ENCODE results near the gene LDB2.

LDB2 gene

GRCh38 chr4:16843831-16844508, 54.5 kb downstream of the LDB2 start:
- no peak for DNase-seq (ENCODE audit: low read depth)

DNA sequence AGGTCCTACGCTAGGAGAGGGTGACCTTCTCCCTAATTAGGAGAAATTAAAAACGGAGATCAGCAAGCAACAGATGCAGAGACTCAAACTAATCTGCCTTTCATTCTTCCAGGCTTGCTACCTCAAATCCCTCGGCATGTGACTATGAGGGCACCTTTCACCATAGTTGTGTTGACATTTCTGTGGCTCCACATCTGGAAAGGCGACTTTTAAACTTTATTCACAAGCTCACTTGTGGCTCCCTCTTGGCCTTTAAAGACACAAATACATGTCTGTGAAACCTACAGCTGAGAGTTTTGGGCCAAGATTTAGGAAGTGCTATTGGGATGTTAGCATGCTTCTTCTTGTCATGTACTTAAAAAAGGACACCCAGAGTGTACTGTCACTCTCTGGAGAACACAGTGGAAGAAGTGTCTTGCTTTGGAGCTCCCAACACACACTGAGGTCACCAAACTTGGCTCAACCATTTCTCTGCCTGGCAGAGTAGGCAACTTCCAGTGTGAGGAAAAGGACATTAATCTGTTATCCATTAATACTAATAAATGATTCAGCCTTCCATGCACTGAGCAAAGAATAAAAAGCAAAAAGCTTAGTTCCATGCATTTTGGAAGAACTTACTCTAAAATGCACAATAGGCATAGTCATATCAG, 60.1 kb downstream of the LDB2 start:
- no peak for DNase-seq (ENCODE audit: low read depth)

GRCh38 chr4:16837475-16837874, 61.0 kb downstream of the LDB2 start:
- no peak for DNase-seq (ENCODE audit: low read depth)

- DNase-seq (ENCODE audit: low read depth): no peak
Measured at GRCh38 chr4:16836324-16836723, 62.1 kb downstream of the LDB2 start.

- DNase-seq (ENCODE audit: low read depth): no peak
Measured at GRCh38 chr4:16835597-16836247, 62.7 kb downstream of the LDB2 start.

DNA sequence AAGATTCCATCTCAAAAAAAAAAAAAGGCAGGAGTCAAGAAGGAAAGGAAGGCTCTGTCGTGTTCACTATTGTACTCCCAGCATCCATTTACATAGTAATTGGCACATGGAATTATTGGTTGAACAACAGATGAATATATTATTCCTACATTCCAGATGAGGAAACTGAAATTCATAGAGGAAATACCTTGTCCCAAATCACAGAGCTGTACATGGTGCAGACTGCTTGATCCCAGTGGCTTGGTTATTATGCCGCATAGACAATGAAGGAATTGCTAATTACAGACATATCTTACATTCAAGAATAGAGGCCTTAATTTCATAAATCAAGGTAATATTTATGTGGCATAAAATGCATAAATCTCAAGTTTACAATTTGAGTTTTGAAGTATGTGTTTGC, 63.6 kb downstream of the LDB2 start:
- no peak for DNase-seq (ENCODE audit: low read depth)

- no peak for DNase-seq (ENCODE audit: low read depth)
Measured at GRCh38 chr4:16833722-16834121, 64.7 kb downstream of the LDB2 start.

DNA sequence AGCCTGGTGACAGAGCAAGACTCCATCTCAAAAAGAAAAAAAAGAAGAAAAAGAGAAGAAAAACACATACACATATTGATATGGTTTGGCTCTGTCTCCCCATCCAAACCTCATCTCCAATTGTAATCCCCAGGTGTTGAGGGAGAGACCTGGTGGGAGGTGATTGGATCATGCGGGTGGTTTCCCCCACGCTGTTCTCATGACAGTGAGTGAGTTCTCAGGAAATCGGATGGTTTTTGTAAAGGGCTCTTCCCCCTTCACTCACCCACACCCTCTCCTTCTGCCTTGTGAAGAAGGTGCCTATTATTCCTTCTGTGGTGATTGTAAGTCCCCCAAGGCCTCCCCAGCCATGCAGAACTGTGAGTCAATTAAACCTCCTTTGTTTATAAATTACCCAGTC, 68.4 kb downstream of the LDB2 start:
- no peak for DNase-seq (ENCODE audit: low read depth)

- no peak for DNase-seq (ENCODE audit: low read depth)
Measured at GRCh38 chr4:16827794-16828724, 70.4 kb downstream of the LDB2 start.

DNA sequence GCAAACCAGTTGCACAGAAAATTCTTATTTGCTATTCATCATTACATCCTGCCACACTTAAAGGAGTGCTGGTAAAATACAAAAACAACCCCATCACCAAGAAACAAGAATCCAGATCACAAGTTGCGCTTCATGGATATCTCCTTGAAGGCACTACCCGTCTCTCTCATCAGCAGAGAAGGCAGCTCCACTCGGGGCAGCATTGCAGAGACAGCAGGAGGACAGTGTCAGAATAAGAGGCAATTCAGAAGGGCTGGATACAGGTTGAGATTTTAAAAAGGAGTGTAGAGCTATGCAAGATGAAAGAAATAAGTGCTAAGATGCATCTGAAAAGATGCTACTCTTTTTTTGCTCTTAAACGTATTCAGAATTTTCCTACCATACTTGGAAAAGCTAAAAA, 71.4 kb downstream of the LDB2 start:
- DNase-seq (ENCODE audit: low read depth): no peak

DNA sequence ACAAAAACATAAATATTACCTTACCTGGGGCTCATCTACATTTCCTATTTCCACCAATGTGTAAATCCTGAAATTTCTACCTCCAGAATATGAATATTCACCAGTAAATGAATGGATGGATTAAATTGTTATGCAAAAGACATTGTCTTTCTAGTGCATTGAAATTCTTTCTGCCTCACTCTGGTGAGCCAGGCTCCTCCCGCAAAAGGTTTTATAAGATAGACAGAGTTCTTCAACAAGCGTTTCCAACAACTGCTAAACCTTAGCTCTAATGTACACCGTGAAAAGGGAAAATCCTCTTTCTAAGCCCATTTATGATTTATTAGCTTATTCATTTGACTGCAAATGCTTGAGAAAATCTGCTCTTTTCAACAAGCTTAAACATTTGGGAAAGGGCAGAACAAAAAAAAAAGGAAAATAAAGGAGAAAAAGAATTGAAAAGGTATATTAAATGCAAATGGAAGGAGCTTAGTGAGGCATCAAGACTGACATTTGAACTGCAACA, 72.0 kb downstream of the LDB2 start:
- DNase-seq (ENCODE audit: low read depth): no peak

DNA sequence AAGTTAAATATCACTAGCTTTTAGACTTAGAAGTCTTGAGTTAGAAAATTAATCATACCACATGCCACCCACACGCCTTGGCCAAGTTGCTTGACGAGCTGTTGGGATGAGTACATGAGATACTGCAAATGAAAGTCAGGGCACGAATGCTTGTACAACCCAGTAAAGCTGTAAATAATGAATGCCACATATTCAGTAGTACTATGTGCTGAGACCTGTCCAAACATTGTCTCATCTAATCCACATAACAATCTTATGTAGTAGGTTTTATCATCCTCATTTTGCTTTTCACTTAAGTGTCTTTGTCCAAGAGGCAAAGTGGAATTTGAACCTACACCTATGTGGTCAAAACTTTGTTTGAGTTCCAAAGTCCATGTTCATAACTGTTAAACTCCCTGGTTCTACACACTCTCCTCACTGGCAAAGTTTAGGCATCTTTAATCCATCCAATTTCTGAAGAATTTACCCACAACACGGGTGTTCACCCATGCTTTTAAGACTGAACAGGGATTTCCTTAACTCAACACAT, 74.1 kb downstream of the LDB2 start:
- no peak for DNase-seq (ENCODE audit: low read depth)

DNA sequence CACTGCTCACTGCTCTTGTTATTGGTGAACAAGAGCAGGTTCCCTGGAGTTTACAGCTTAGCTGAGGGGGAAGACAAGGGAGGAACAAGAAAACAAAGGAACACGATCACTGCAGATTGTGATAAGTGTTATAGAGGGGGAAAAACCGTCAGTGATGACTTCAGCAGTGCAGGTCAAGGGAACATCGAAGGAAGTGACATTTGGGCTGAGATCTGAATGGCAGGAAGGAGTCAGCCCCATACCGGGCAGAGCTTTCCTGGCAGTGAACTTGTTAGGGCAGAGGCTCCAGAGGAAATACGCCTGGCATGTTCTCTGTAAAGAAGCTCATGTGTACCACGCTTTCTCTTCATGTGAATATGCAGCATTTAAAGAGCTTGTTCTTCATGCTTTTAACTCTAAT, 78.1 kb downstream of the LDB2 start:
- DNase-seq (ENCODE audit: low read depth): no peak

DNA sequence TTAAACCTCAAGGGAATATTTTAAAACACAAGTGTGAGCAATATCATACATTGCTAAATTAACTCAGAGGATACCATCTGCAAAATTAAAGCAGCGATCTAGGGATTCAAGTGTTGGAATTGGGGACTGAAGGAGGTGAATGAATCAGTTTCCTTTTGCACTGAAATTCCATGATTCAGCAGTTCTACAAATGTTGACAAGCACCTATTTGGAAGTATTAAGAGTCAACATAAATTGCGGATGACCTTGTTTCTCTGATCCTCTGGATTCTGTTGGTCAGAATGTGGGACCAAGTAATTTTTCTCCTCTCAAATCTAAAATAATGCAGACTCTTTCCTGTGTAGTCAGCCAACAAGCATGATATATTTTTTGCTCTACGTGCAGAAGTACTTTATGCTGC, 78.8 kb downstream of the LDB2 start:
- no peak for DNase-seq (ENCODE audit: low read depth)

GRCh38 chr4:16818005-16818404, 80.4 kb downstream of the LDB2 start:
- no peak for DNase-seq (ENCODE audit: low read depth)

GRCh38 chr4:16817286-16817685, 81.2 kb downstream of the LDB2 start:
- DNase-seq (ENCODE audit: low read depth): no peak

- no peak for DNase-seq (ENCODE audit: low read depth)
Measured at GRCh38 chr4:16814361-16814760, 84.1 kb downstream of the LDB2 start.

DNA sequence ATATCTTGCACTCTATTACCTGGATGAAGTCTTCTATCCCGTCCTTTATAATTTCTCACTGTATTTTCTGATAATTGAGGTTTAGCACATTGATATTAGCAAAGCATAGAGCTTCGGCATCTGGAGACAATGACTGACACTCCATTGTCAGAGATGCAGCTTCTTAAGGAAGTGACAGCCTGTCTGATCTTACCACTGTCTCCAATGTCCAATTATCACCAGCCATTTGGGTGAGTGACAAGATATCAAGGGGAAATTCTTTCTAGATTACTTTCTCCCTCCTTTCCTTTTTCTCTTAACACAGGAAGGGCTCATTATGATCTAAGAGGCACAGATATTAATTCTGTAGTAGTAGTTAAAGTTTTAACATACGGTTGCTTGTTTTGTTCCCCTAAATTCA, 86.4 kb downstream of the LDB2 start:
- no peak for DNase-seq (ENCODE audit: low read depth)

DNA sequence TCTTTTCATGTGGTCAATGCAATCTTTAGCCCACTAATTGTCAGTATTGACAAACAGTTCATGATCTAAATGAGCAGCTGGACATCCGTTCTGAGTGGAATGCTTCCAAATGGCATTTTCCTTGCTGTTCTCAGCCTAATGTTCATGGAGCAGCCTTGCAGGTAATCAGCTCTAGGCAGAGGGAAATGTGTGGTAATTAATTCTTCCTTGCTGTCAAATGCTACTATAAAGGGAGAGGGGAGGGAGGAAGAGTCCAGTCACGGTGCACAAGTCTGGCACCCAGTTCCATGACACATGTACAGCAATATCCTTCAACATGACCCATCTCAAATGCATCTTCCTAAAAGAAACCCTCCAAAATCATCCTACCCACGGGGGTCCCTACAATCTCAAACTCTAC, 88.5 kb downstream of the LDB2 start:
- no peak for DNase-seq (ENCODE audit: low read depth)

DNA sequence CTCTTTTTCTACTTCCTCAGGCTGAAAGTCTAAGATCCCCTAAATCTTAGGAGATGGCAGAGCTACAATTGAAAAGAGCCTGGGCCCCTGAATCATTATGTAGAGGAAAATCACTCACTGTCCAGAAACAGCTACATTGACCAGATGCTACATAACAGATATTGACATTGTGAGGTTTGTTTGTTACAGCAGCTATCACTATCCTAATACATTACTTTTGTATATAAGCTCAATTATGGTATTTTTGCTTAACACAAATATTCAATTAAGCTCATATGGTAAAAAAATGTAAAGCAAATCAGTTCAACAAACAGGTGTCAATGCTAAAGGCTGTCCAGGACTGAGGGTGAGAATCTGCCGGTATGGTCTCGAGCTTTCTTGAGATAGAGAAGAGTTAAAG, 89.4 kb downstream of the LDB2 start:
- no peak for DNase-seq (ENCODE audit: low read depth)

DNA sequence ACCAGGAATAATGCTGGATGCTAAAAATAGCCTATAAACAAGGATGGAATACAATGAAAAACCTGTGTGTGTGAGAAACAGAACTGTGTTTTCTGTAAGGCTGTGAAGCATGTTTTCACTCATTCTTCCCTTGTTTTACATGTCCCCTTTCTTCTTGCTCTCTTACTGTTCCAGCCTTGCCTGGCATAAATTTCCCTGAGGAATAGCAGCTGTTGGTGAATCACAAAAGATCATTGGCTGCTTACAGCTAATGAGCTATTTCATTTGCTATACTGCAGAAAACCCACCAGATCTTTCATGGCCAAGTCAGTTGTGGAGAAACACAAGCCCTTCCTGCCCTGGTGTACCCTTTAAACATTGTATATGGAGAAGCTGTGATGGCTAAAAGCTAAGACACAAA, 91.1 kb downstream of the LDB2 start:
- DNase-seq (ENCODE audit: low read depth): no peak

DNA sequence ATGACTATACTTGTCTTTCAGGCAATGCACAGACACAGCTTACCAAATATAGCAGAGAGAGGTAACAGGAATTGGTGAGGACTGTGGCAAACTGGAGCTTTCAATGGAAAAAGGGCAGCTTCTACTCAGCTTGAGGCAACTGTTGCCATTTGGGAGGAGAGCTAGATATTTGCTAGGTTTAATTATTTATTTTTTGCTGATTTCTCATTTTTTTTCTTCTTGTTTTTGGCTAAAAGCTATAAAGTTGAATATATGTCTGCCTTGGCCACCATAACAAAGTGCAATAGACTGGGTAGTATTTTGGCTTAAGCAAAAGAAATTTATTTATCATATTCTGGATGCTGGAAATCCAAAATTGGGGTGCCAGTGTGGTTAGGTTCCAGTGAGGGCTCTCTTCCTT, 93.9 kb downstream of the LDB2 start:
- DNase-seq (ENCODE audit: low read depth): no peak

All from activated T-cell treated with anti-CD3 and anti-CD28 coated beads for 24 hours (primary cell).